ENCODE results near the gene PCMT1. TPM values are rescaled to one million over a fixed set of nuclear protein-coding genes. Genes with fewer than 3 reads are reported as not detected.

Gene PCMT1
- total and polyA plus RNA-seq, 9 of the 15 experiments (the other 6 are each of a cell fraction or from before 2014, with no cell fraction given), result 217 to 541 (median 327) TPM

GRCh38 chr6:149851461-149852110, 102.0 kb downstream of the PCMT1 start:
- no TSS peak for BruUV-seq (replicated peaks)
- H3K9me3 ChIP-seq (replicated peaks; ENCODE audit: control insufficient read depth, insufficient read depth, low read depth, low read length), result no peaks in the 10 kb centered on the region
- H2AFZ ChIP-seq (ENCODE audit: low read depth, low read length), result no peak overlapping the region
- H3K27me3 ChIP-seq (ENCODE audit: control insufficient read depth in 2 of 2, insufficient read depth in 2 of 2, low read length in 2 of 2), result peaks cover 10 to 13% of the 10 kb centered on the region in 2 experiments; a peak in 3 of 5 replicates
- ATAC-seq (no peak), FAIRE-seq (no peak), DNase-seq (ENCODE audit: extremely low read depth in 1 of 4, low spot score in 3 of 4) (no peak)
- no peak overlapping the region for H3K27ac ChIP-seq (ENCODE audit: extremely low read depth, low read depth, low read length)
- 11% methylated on average over 5 of the region's 5 CpGs for WGBS (ENCODE audit: insufficient coverage, low coverage, missing lambda C conversion rate)
- no peaks in the 10 kb centered on the region for H3K9me1 ChIP-seq (ENCODE audit: control insufficient read depth, insufficient read depth, low read length)
- no peaks in the 10 kb centered on the region for H3K36me3 ChIP-seq (ENCODE audit: control insufficient read depth, insufficient read depth, low read length)
- H3K4me1 ChIP-seq (replicated peaks in 1 of 2; ENCODE audit: control insufficient read depth in 2 of 2, insufficient read depth in 2 of 2, low read length in 2 of 2), result peaks cover 4% of the 10 kb centered on the region in 2 experiments; a peak in 4 of 5 replicates
- in situ Hi-C loops (cut with MboI), result no loop called here
- H3K4me2 ChIP-seq (ENCODE audit: insufficient read depth, low read length), result no peak overlapping the region
- H3K4me3 ChIP-seq, result no peak overlapping the region
- ChIA-PET POLR2A (no interaction called here), CTCF (ENCODE audit: low intra/inter-chr PET ratio) (no interaction called here)
- no peaks in the 10 kb centered on the region for H3K79me2 ChIP-seq (ENCODE audit: control insufficient read depth, insufficient read depth, low read length)
- intact Hi-C loops (cut with micrococcal nuclease), result no loop called here
- H3K9ac ChIP-seq (ENCODE audit: insufficient read depth in 1 of 2, low read depth in 2 of 2, low read length in 2 of 2), result no peak overlapping the region
- H4K20me1 ChIP-seq (replicated peaks; ENCODE audit: control insufficient read depth, insufficient read depth, low read length), result peaks cover 5% of the 10 kb centered on the region
- TF ChIP-seq E4F1 (CRISPR knock-in tag; IDR thresholded peaks at IDR 0.05; ENCODE audit: borderline replicate concordance), result no peak
- TF ChIP-seq ZNF449 (CRISPR knock-in tag; IDR thresholded peaks at IDR 0.05), result no peak
- no peak for TF ChIP-seq MAFK (IDR thresholded peaks at IDR 0.05; ENCODE audit: low read length)
- no peak for TF ChIP-seq PRDM10 (IDR thresholded peaks at IDR 0.05; ENCODE audit: partially characterized antibody)
- TF ChIP-seq DACH1 (IDR thresholded peaks at IDR 0.05; ENCODE audit: partially characterized antibody), result no peak
- TF ChIP-seq, protein P1, sequence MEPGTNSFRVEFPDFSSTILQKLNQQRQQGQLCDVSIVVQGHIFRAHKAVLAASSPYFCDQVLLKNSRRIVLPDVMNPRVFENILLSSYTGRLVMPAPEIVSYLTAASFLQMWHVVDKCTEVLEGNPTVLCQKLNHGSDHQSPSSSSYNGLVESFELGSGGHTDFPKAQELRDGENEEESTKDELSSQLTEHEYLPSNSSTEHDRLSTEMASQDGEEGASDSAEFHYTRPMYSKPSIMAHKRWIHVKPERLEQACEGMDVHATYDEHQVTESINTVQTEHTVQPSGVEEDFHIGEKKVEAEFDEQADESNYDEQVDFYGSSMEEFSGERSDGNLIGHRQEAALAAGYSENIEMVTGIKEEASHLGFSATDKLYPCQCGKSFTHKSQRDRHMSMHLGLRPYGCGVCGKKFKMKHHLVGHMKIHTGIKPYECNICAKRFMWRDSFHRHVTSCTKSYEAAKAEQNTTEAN (CRISPR knock-in tag; IDR thresholded peaks at IDR 0.05), result no peak
- TF ChIP-seq ZNF785 (CRISPR knock-in tag; IDR thresholded peaks at IDR 0.05), result no peak
- no peak for TF ChIP-seq GTF2B (IDR thresholded peaks at IDR 0.05; ENCODE audit: extremely low read depth, insufficient read length)
